ENCODE measurements around the gene SLC27A5. TPM values are rescaled to one million over a fixed set of nuclear protein-coding genes. Genes with fewer than 3 reads are reported as not detected.

Gene SLC27A5
- total and polyA plus RNA-seq, 2 donors (not counting 3 experiments of a cell fraction or from before 2014, with no cell fraction given) = 7.1 to 16.0 TPM

- no peaks in the 10 kb centered on the region for H3K9me1 ChIP-seq (replicated peaks; ENCODE audit: control insufficient read depth, extremely low read depth, insufficient read depth, low read length)
- no TSS peak for BruUV-seq (replicated peaks)
- H3K27me3 ChIP-seq (ENCODE audit: control insufficient read depth in 2 of 2, insufficient read depth in 2 of 2, low read length in 2 of 2) = no peaks in the 10 kb centered on the region
- H3K27ac ChIP-seq (ENCODE audit: insufficient read depth, low read depth, low read length) = no peak overlapping the region
- no peak for FAIRE-seq
- H3K9ac ChIP-seq (replicated peaks; ENCODE audit: extremely low read depth, insufficient read depth, low read length) = no peak overlapping the region
- H3K36me3 ChIP-seq (ENCODE audit: control insufficient read depth in 2 of 2, extremely low read depth in 1 of 2, insufficient read depth in 2 of 2, low read length in 2 of 2) = no peaks in the 10 kb centered on the region
- TF ChIP-seq FOS (IDR thresholded peaks at IDR 0.05; ENCODE audit: borderline replicate concordance, insufficient read depth, low read length) (no peak), GATA2 (IDR thresholded peaks at IDR 0.05; ENCODE audit: insufficient read depth, insufficient read length, low read depth, low read length) (no peak), EZH2 (IDR thresholded peaks at IDR 0.05; ENCODE audit: borderline replicate concordance, low read depth, low read length, severe bottlenecking) (no peak), POLR2AphosphoS5 (IDR thresholded peaks at IDR 0.05; ENCODE audit: insufficient read depth, low read depth, low read length) (no peak), POLR2A (IDR thresholded peaks at IDR 0.05; ENCODE audit: low read depth, low read length) (no peak), MYC (IDR thresholded peaks at IDR 0.05; ENCODE audit: low read depth, low read length) (no peak), MAX (IDR thresholded peaks at IDR 0.05; ENCODE audit: insufficient read depth, insufficient read length) (no peak), JUN (IDR thresholded peaks at IDR 0.05; ENCODE audit: borderline replicate concordance, insufficient read depth, insufficient read length, low read depth) (no peak), CTCF (IDR thresholded peaks at IDR 0.05; ENCODE audit: extremely low read depth in 1 of 2, insufficient read depth in 1 of 2, low read depth in 1 of 2, low read length in 2 of 2) (no peak)
- dilution Hi-C loops (cut with MboI; ENCODE audit: extremely low pct_ligation_motif_present, low sequenced_read_pairs) = no loop called here
- no peaks in the 10 kb centered on the region for H3K9me3 ChIP-seq (replicated peaks; ENCODE audit: control insufficient read depth, insufficient read depth, low read length)
- no peak overlapping the region for H3K4me2 ChIP-seq (ENCODE audit: insufficient read depth, low read length)
- DNase-seq (ENCODE audit: low read depth, low spot score) = no peak
- H4K20me1 ChIP-seq (replicated peaks; ENCODE audit: control insufficient read depth, extremely low read depth, insufficient read depth, low read length) = no peaks in the 10 kb centered on the region
- no peak overlapping the region for H2AFZ ChIP-seq (ENCODE audit: low read depth, low read length)
- intact Hi-C loops (cut with micrococcal nuclease) = no loop called here
- H3K4me3 ChIP-seq (replicated peaks in 1 of 3; ENCODE audit: insufficient read depth in 1 of 3, low read depth in 1 of 3, low read length in 3 of 3) = no peak overlapping the region
- H3K4me1 ChIP-seq (ENCODE audit: control insufficient read depth, extremely low read depth, insufficient read depth, low read length) = peaks cover 9% of the 10 kb centered on the region
- no peaks in the 10 kb centered on the region for H3K79me2 ChIP-seq (ENCODE audit: control insufficient read depth, insufficient read depth, low read length)
- ChIA-PET POLR2A (no interaction called here), CTCF (no interaction called here)
These were observed 31.9 kb downstream of the SLC27A5 start for GRCh38 chr19:58479736-58480480.

Data from endothelial cell of umbilical vein (primary cell).